ENCODE data around the gene IL25. TPM values are rescaled to one million over a fixed set of nuclear protein-coding genes. Genes with fewer than 3 reads are reported as not detected.

IL25 gene
- total and polyA plus RNA-seq, 10 of the 15 experiments (the other 5 are each of a cell fraction or from before 2014, with no cell fraction given): not detected

- ChIA-PET CTCF (interaction anchor here (1.2 to 1.5 kb wide), 3 partner anchors 8 to 97 kb away, joined by 3 to 4 read pairs (median 3); no protein-coding TSS in a partner anchor), SMC1A (ENCODE audit: uncharacterized antibody, unreplicated experiment) (interaction anchor here (1.1 kb wide), 1 partner anchor 24 kb away, joined by 3 read pairs; no protein-coding TSS in a partner anchor), POLR2A (no interaction called here), RAD21 (ENCODE audit: unreplicated experiment) (no interaction called here)
- Histone ChIP-seq H3K4me3 (no peak overlapping the region), H4K20me1 (ENCODE audit: control insufficient read depth, insufficient read depth) (no peaks in the 10 kb centered on the region), H3K9ac (ENCODE audit: control insufficient read depth, insufficient read depth, low read length) (no peak overlapping the region), H3K27me3 (replicated peaks in 1 of 2; ENCODE audit: control insufficient read depth in 2 of 2, insufficient read depth in 2 of 2, low read length in 1 of 2) (peaks cover 0 to 2% of the 10 kb centered on the region in 2 experiments; a peak in 3 of 4 replicates), H3K4me2 (ENCODE audit: control insufficient read depth, insufficient read depth) (no peak overlapping the region), H3K79me2 (ENCODE audit: control insufficient read depth, insufficient read depth, low read length) (no peaks in the 10 kb centered on the region), H3K4me1 (ENCODE audit: control insufficient read depth, insufficient read depth, low read length) (no peaks in the 10 kb centered on the region), H3K36me3 (ENCODE audit: control insufficient read depth in 2 of 2, insufficient read depth in 2 of 2, low read length in 1 of 2) (no peaks in the 10 kb centered on the region), H3K27ac (ENCODE audit: control insufficient read depth, insufficient read depth) (no peak overlapping the region), H3K9me3 (replicated peaks; ENCODE audit: control insufficient read depth, insufficient read depth, low read length) (no peaks in the 10 kb centered on the region), H2AFZ (ENCODE audit: control insufficient read depth, low read depth, low read length) (no peak overlapping the region)
- in situ Hi-C loops (cut with MboI): no loop called here
- FAIRE-seq (no peak), DNase-seq (ENCODE audit: low read depth, low spot score) (no peak), ATAC-seq (no peak)
- TF ChIP-seq TCF12 (IDR thresholded peaks at IDR 0.05; ENCODE audit: low read depth, low read length) (no peak), POLR2AphosphoS2 (IDR thresholded peaks at IDR 0.05; ENCODE audit: low read depth, low read length) (no peak), RFX5 (IDR thresholded peaks at IDR 0.05; ENCODE audit: low read depth, low read length) (no peak), ESRRA (IDR thresholded peaks at IDR 0.05; ENCODE audit: low read length) (no peak), CTCF (IDR thresholded peaks at IDR 0.05 in 2 of 3, conservative IDR thresholded peaks at IDR 0.05 in 1 of 3; ENCODE audit: control insufficient read depth in 2 of 3, extremely low read depth in 1 of 3, insufficient read depth in 1 of 3, low read depth in 3 of 3, low read length in 3 of 3) (no peak)
- intact Hi-C loops (cut with micrococcal nuclease; ENCODE audit: unreplicated experiment): no loop called here
- WGBS (ENCODE audit: insufficient coverage, insufficient replicate concordance, low lambda C conversion rate, missing lambda C conversion rate): 0% methylated on average over 1 of the region's 1 CpG
- BruUV-seq (replicated peaks): no TSS peak
Measured at GRCh38 chr14:23370221-23370620, 2.4 kb upstream of the IL25 start.

- BruUV-seq (replicated peaks): no TSS peak
- peaks cover 0 to 2% of the 10 kb centered on the region in 2 experiments; a peak in 1 of 4 replicates for H3K27me3 ChIP-seq (replicated peaks in 1 of 2; ENCODE audit: control insufficient read depth in 2 of 2, insufficient read depth in 2 of 2, low read length in 1 of 2)
- H3K4me1 ChIP-seq (ENCODE audit: control insufficient read depth, insufficient read depth, low read length): no peaks in the 10 kb centered on the region
- FAIRE-seq: no peak
- no peak overlapping the region for H3K4me2 ChIP-seq (ENCODE audit: control insufficient read depth, insufficient read depth)
- H4K20me1 ChIP-seq (ENCODE audit: control insufficient read depth, insufficient read depth): no peaks in the 10 kb centered on the region
- ChIA-PET SMC1A (ENCODE audit: uncharacterized antibody, unreplicated experiment) (no interaction called here), CTCF (no interaction called here), POLR2A (no interaction called here), RAD21 (ENCODE audit: unreplicated experiment) (no interaction called here)
- H3K27ac ChIP-seq (ENCODE audit: control insufficient read depth, insufficient read depth): no peak overlapping the region
- no peaks in the 10 kb centered on the region for H3K79me2 ChIP-seq (ENCODE audit: control insufficient read depth, insufficient read depth, low read length)
- intact Hi-C loops (cut with micrococcal nuclease; ENCODE audit: unreplicated experiment): no loop called here
- no peak overlapping the region for H3K4me3 ChIP-seq
- WGBS (ENCODE audit: insufficient coverage, insufficient replicate concordance, low lambda C conversion rate, missing lambda C conversion rate): 0% methylated on average over 1 of the region's 1 CpG
- in situ Hi-C loops (cut with MboI): no loop called here
- no peak for DNase-seq (ENCODE audit: low read depth, low spot score)
- ATAC-seq: no peak
- no peak overlapping the region for H2AFZ ChIP-seq (ENCODE audit: control insufficient read depth, low read depth, low read length)
- no peaks in the 10 kb centered on the region for H3K9me3 ChIP-seq (replicated peaks; ENCODE audit: control insufficient read depth, insufficient read depth, low read length)
- no peak overlapping the region for H3K9ac ChIP-seq (ENCODE audit: control insufficient read depth, insufficient read depth, low read length)
- H3K36me3 ChIP-seq (ENCODE audit: control insufficient read depth in 2 of 2, insufficient read depth in 2 of 2, low read length in 1 of 2): no peaks in the 10 kb centered on the region
- no peak for TF ChIP-seq USF1 (IDR thresholded peaks at IDR 0.05; ENCODE audit: borderline replicate concordance, extremely low read length, insufficient read depth, low read depth, low read length)
- TF ChIP-seq SIX5 (IDR thresholded peaks at IDR 0.05; ENCODE audit: low read depth, low read length, severe bottlenecking): no peak
- TF ChIP-seq SIN3A (IDR thresholded peaks at IDR 0.05; ENCODE audit: low read depth, low read length): no peak
- TF ChIP-seq ZNF274 (IDR thresholded peaks at IDR 0.05; ENCODE audit: insufficient read depth, insufficient read length): no peak
- TF ChIP-seq SKIL (IDR thresholded peaks at IDR 0.05; ENCODE audit: low read depth, poor library complexity, severe bottlenecking): no peak
- no peak for TF ChIP-seq BCL11A (IDR thresholded peaks at IDR 0.05; ENCODE audit: low read depth, low read length)
- no peak for TF ChIP-seq JUND (IDR thresholded peaks at IDR 0.05; ENCODE audit: low read depth, low read length)
- TF ChIP-seq ZNF217 (IDR thresholded peaks at IDR 0.05): no peak
- no peak for TF ChIP-seq MYB (IDR thresholded peaks at IDR 0.05; ENCODE audit: borderline replicate concordance, low read depth, low read length)
Measured at GRCh38 chr14:23371865-23372264, 744 bp upstream of the IL25 start.

Data from GM12878 (cell line).